DND-41 (cell line): ENCODE data around the gene DNAJC5.

Experiments used
- ATAC-seq: fragments of 200-7000 bp; cut with Tn5 transposase; 3 replicates; pipeline ENCODE4 v1.9.1; 2021; ENCODE audit warnings: low read depth; ENCODE audit not compliant: insufficient read depth
- DNase-seq: peaks from one replicate; pipeline ENCODE4 v3.0.0-alpha.2; 2020
- H2AFZ ChIP-seq: 2 replicates; pipeline ENCODE4 v1.6.0; 2012; ENCODE audit warnings: low read depth, low read length
- H3K27ac ChIP-seq: 2 replicates; pipeline ENCODE4 v1.5.1; 2012; ENCODE audit warnings: low read length, inconsistent platforms
- H3K27me3 ChIP-seq: fragments of 200-600 bp; sonication (generic); 2 replicates; pipeline ENCODE4 v1.6.0; 2012; ENCODE audit warnings: low read length, mild to moderate bottlenecking, inconsistent platforms; ENCODE audit not compliant: insufficient read depth, poor library complexity
- H3K36me3 ChIP-seq: 2 replicates; pipeline ENCODE4 v1.5.1; 2012; ENCODE audit warnings: low read length, inconsistent platforms; ENCODE audit not compliant: insufficient read depth
- H3K4me1 ChIP-seq: 2 replicates; pipeline ENCODE4 v1.5.1; 2012; ENCODE audit warnings: mild to moderate bottlenecking, low read length; ENCODE audit not compliant: insufficient read depth
- H3K4me2 ChIP-seq: 2 replicates; pipeline ENCODE4 v1.6.0; 2012; ENCODE audit warnings: mild to moderate bottlenecking, moderate library complexity, low read length, inconsistent platforms; ENCODE audit not compliant: insufficient read depth
- H3K4me3 ChIP-seq, 2 experiments: fragments of 200-600 bp in 1 of 2; shearing (Covaris generic) in 1 of 2; 2 replicates each; pipeline ENCODE4 v1.5.1; 2012 to 2016; ENCODE audit warnings: inconsistent platforms in 2 of 2, low read length in 2 of 2, mild to moderate bottlenecking in 2 of 2, low read depth in 1 of 2, moderate library complexity in 1 of 2
- H3K79me2 ChIP-seq: 2 replicates; pipeline ENCODE4 v1.6.0; 2012; ENCODE audit warnings: low read length, inconsistent platforms; ENCODE audit not compliant: insufficient read depth
- H3K9ac ChIP-seq: 2 replicates; pipeline ENCODE4 v1.6.0; 2012; ENCODE audit warnings: low read depth, mild to moderate bottlenecking, inconsistent platforms, low read length, moderate library complexity
- H3K9me3 ChIP-seq: 2 replicates; pipeline ENCODE4 v1.5.1; 2012; ENCODE audit warnings: low read length, moderate library complexity, mild to moderate bottlenecking, inconsistent platforms; ENCODE audit not compliant: insufficient read depth, severe bottlenecking
- H4K20me1 ChIP-seq: 2 replicates; pipeline ENCODE4 v1.6.0; 2012; ENCODE audit warnings: low read length; ENCODE audit not compliant: insufficient read depth
- CTCF ChIP-seq: IDR thresholded peaks from 2 replicates; pipeline ENCODE4 v1.5.1; 2012; ENCODE audit warnings: borderline replicate concordance, low read length, moderate library complexity, mild to moderate bottlenecking; ENCODE audit not compliant: poor library complexity, severe bottlenecking; ENCODE audit errors: extremely low read depth
- EZH2 ChIP-seq: IDR thresholded peaks from 3 replicates; pipeline ENCODE4 v1.6.1; 2012; ENCODE audit warnings: borderline replicate concordance, low read depth, mild to moderate bottlenecking, moderate library complexity, low read length, inconsistent platforms; ENCODE audit not compliant: severe bottlenecking

The DNAJC5 gene

GRCh38 chr20:63859166-63859699 lies 35.7 kb upstream of the DNAJC5 start:
- Histone ChIP-seq H3K4me2 (no peak overlapping the region), H4K20me1 (peaks cover 14% of the 10 kb centered on the region), H3K9me3 (no peaks in the 10 kb centered on the region), H3K9ac (0 out of 2 replicates have a peak overlapping the region, but pooled peaks have one; percentile 15), H3K36me3 (peaks cover 21% of the 10 kb centered on the region), H3K79me2 (peaks cover 10% of the 10 kb centered on the region), H3K27me3 (no peaks in the 10 kb centered on the region), H3K4me3 (no peak overlapping the region), H3K27ac (no peak overlapping the region; the same call in 1 of the 2 replicates), H3K4me1 (peaks cover 25% of the 10 kb centered on the region), H2AFZ (no peak overlapping the region)
- DNase-seq (no peak), ATAC-seq (0 out of 3 replicates have a peak, but pooled peaks have one; percentile 1)
- TF ChIP-seq EZH2 (no peak), CTCF (no peak)

GRCh38 chr20:63860325-63861051 lies 34.4 kb upstream of the DNAJC5 start:
- no peak overlapping the region for H3K9ac ChIP-seq

GRCh38 chr20:63861365-63861934 lies 33.5 kb upstream of the DNAJC5 start, which contains the start of gene ABHD16B:
ABHD16B (plus strand) TSS chr20:63861498; CDS start chr20:63861541, 43 bp downstream.
- Histone ChIP-seq H3K9ac (no peak within 1 kb of the TSS), H2AFZ (no peak within 1 kb of the TSS), H3K9me3 (no peaks in the 10 kb centered on the region), H3K4me3 (no peak within 1 kb of the TSS), H3K4me2 (no peak within 1 kb of the TSS), H3K79me2 (peaks cover 30% of the 10 kb centered on the region), H3K4me1 (peaks cover 37% of the 10 kb centered on the region), H3K27me3 (no peaks in the 10 kb centered on the region), H4K20me1 (peaks cover 18% of the 10 kb centered on the region), H3K27ac (no peak within 1 kb of the TSS), H3K36me3 (peaks cover 27% of the 10 kb centered on the region)
- no peak for ATAC-seq
- DNase-seq, result no peak
- TF ChIP-seq CTCF, result no peak
- no peak for TF ChIP-seq EZH2

More at GRCh38 chr20:63860325-63861051, 34.4 kb upstream of the DNAJC5 start:
- Histone ChIP-seq H3K36me3 (peaks cover 24% of the 10 kb centered on the region), H3K4me3 (no peak overlapping the region), H3K27ac (no peak overlapping the region), H3K79me2 (peaks cover 20% of the 10 kb centered on the region), H3K9me3 (no peaks in the 10 kb centered on the region), H3K4me2 (no peak overlapping the region), H3K4me1 (peaks cover 28% of the 10 kb centered on the region), H4K20me1 (peaks cover 15% of the 10 kb centered on the region), H3K27me3 (no peaks in the 10 kb centered on the region), H2AFZ (no peak overlapping the region)
- DNase-seq (no peak), ATAC-seq (no peak)
- TF ChIP-seq EZH2, result no peak
- TF ChIP-seq CTCF, result no peak
